Measurements from ENCODE around the gene MPV17L. TPM values are rescaled to one million over a fixed set of nuclear protein-coding genes. Genes with fewer than 3 reads are reported as not detected.

MPV17L gene
- total and polyA plus RNA-seq, 2 donors (not counting 3 experiments of a cell fraction or from before 2014, with no cell fraction given): 0.06 to 0.22 TPM

DNA sequence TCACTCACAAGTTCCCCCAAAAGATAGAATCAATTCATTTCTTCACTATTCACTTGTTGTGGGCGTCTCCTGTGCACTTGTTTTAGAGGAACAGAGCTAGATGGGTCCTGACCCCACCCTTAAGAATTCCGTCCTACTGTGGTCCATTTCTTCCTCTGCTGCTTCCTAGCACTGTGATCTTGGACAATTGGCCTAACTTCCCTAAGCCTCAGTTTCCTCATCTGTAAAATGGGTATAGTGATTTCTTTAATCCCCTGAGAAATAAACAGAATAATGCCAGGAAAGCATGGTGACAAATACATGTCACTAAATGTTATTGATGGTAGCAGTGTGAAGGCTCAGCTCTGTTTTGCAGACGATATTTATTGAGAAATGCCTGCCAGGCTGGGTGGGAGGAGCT is 48.7 kb downstream of the MPV17L start:
- H3K79me2 ChIP-seq (ENCODE audit: control insufficient read depth, insufficient read depth, low read length): no peaks in the 10 kb centered on the region
- peaks cover 3% of the 10 kb centered on the region for H3K4me1 ChIP-seq (ENCODE audit: control insufficient read depth, extremely low read depth, insufficient read depth, low read length)
- no TSS peak for BruUV-seq (replicated peaks)
- no peaks in the 10 kb centered on the region for H3K9me3 ChIP-seq (replicated peaks; ENCODE audit: control insufficient read depth, insufficient read depth, low read length)
- TF ChIP-seq GATA2 (IDR thresholded peaks at IDR 0.05; ENCODE audit: insufficient read depth, insufficient read length, low read depth, low read length) (no peak), POLR2A (IDR thresholded peaks at IDR 0.05; ENCODE audit: low read depth, low read length) (no peak), MYC (IDR thresholded peaks at IDR 0.05; ENCODE audit: low read depth, low read length) (no peak), JUN (IDR thresholded peaks at IDR 0.05; ENCODE audit: borderline replicate concordance, insufficient read depth, insufficient read length, low read depth) (no peak)
- TF ChIP-seq, protein P1, sequence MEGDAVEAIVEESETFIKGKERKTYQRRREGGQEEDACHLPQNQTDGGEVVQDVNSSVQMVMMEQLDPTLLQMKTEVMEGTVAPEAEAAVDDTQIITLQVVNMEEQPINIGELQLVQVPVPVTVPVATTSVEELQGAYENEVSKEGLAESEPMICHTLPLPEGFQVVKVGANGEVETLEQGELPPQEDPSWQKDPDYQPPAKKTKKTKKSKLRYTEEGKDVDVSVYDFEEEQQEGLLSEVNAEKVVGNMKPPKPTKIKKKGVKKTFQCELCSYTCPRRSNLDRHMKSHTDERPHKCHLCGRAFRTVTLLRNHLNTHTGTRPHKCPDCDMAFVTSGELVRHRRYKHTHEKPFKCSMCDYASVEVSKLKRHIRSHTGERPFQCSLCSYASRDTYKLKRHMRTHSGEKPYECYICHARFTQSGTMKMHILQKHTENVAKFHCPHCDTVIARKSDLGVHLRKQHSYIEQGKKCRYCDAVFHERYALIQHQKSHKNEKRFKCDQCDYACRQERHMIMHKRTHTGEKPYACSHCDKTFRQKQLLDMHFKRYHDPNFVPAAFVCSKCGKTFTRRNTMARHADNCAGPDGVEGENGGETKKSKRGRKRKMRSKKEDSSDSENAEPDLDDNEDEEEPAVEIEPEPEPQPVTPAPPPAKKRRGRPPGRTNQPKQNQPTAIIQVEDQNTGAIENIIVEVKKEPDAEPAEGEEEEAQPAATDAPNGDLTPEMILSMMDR (IDR thresholded peaks at IDR 0.05; ENCODE audit: extremely low read depth in 1 of 2, insufficient read depth in 1 of 2, low read depth in 1 of 2, low read length in 2 of 2): no peak
- H2AFZ ChIP-seq (ENCODE audit: low read depth, low read length): no peak overlapping the region
- dilution Hi-C loops (cut with MboI; ENCODE audit: extremely low pct_ligation_motif_present, low sequenced_read_pairs): no loop called here
- no peaks in the 10 kb centered on the region for H4K20me1 ChIP-seq (replicated peaks; ENCODE audit: control insufficient read depth, extremely low read depth, insufficient read depth, low read length)
- H3K9me1 ChIP-seq (replicated peaks; ENCODE audit: control insufficient read depth, extremely low read depth, insufficient read depth, low read length): no peaks in the 10 kb centered on the region
- H3K27ac ChIP-seq (ENCODE audit: insufficient read depth, low read depth, low read length): no peak overlapping the region
- no peak overlapping the region for H3K4me3 ChIP-seq (replicated peaks in 1 of 3; ENCODE audit: insufficient read depth in 1 of 3, low read depth in 1 of 3, low read length in 3 of 3)
- no peaks in the 10 kb centered on the region for H3K36me3 ChIP-seq (ENCODE audit: control insufficient read depth in 2 of 2, extremely low read depth in 1 of 2, insufficient read depth in 2 of 2, low read length in 2 of 2)
- no peaks in the 10 kb centered on the region for H3K27me3 ChIP-seq (ENCODE audit: control insufficient read depth in 2 of 2, insufficient read depth in 2 of 2, low read length in 2 of 2)
- ChIA-PET POLR2A (no interaction called here), CTCF (interaction anchor here (1.5 to 3.5 kb wide), 2 partner anchors 9 to 17 kb away, joined by 4 to 15 read pairs; partner anchors contain the start of gene BMERB1)
- no peak for DNase-seq (ENCODE audit: low read depth, low spot score)
- H3K9ac ChIP-seq (replicated peaks; ENCODE audit: extremely low read depth, insufficient read depth, low read length): no peak overlapping the region
- no peak for FAIRE-seq
- intact Hi-C loops (cut with micrococcal nuclease): no loop called here
- H3K4me2 ChIP-seq (ENCODE audit: insufficient read depth, low read length): no peak overlapping the region

DNA sequence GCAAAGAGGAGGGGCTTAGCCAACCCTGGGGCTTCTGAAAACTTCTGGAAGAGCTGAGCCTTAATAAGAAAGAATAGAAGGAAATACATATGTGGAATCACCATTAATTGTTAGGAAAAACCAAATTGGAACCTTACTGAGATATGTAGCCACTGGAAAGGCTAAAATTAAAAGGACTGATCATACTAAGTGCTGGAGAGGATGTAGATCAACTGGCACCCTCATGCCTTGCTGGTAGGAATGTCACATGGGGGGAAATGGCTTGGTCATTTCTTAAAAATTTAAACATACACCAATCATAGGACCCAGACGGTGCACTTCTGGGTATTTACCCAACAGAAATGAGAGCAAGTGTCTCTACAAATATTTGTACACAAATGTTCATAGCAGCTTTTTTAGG is 49.9 kb downstream of the MPV17L start:
- CTCF ChIA-PET: interaction anchor here (3.5 kb wide), 1 partner anchor 18 kb away, joined by 15 read pairs; no protein-coding TSS in a partner anchor
- Histone ChIP-seq H3K27me3 (ENCODE audit: control insufficient read depth in 2 of 2, insufficient read depth in 2 of 2, low read length in 2 of 2) (no peaks in the 10 kb centered on the region), H3K9ac (replicated peaks; ENCODE audit: extremely low read depth, insufficient read depth, low read length) (no peak overlapping the region), H3K27ac (ENCODE audit: insufficient read depth, low read depth, low read length) (no peak overlapping the region), H2AFZ (ENCODE audit: low read depth, low read length) (no peak overlapping the region), H3K9me3 (replicated peaks; ENCODE audit: control insufficient read depth, insufficient read depth, low read length) (no peaks in the 10 kb centered on the region), H3K4me2 (ENCODE audit: insufficient read depth, low read length) (no peak overlapping the region), H3K79me2 (ENCODE audit: control insufficient read depth, insufficient read depth, low read length) (no peaks in the 10 kb centered on the region), H3K36me3 (ENCODE audit: control insufficient read depth in 2 of 2, extremely low read depth in 1 of 2, insufficient read depth in 2 of 2, low read length in 2 of 2) (no peaks in the 10 kb centered on the region), H4K20me1 (replicated peaks; ENCODE audit: control insufficient read depth, extremely low read depth, insufficient read depth, low read length) (no peaks in the 10 kb centered on the region), H3K9me1 (replicated peaks; ENCODE audit: control insufficient read depth, extremely low read depth, insufficient read depth, low read length) (no peaks in the 10 kb centered on the region), H3K4me1 (ENCODE audit: control insufficient read depth, extremely low read depth, insufficient read depth, low read length) (peaks cover 3% of the 10 kb centered on the region), H3K4me3 (replicated peaks in 1 of 3; ENCODE audit: insufficient read depth in 1 of 3, low read depth in 1 of 3, low read length in 3 of 3) (no peak overlapping the region)
- no peak for DNase-seq (ENCODE audit: low read depth, low spot score)
- TF ChIP-seq FOS (IDR thresholded peaks at IDR 0.05; ENCODE audit: borderline replicate concordance, insufficient read depth, low read length) (no peak), MYC (IDR thresholded peaks at IDR 0.05; ENCODE audit: low read depth, low read length) (no peak), POLR2A (IDR thresholded peaks at IDR 0.05; ENCODE audit: low read depth, low read length) (no peak), POLR2AphosphoS5 (IDR thresholded peaks at IDR 0.05; ENCODE audit: insufficient read depth, low read depth, low read length) (no peak), EZH2 (IDR thresholded peaks at IDR 0.05; ENCODE audit: borderline replicate concordance, low read depth, low read length, severe bottlenecking) (no peak), JUN (IDR thresholded peaks at IDR 0.05; ENCODE audit: borderline replicate concordance, insufficient read depth, insufficient read length, low read depth) (no peak), GATA2 (IDR thresholded peaks at IDR 0.05; ENCODE audit: insufficient read depth, insufficient read length, low read depth, low read length) (no peak)
- TF ChIP-seq, protein P1 (IDR thresholded peaks at IDR 0.05; ENCODE audit: extremely low read depth in 1 of 2, insufficient read depth in 1 of 2, low read depth in 1 of 2, low read length in 2 of 2): no peak
- TF ChIP-seq, protein P2, sequence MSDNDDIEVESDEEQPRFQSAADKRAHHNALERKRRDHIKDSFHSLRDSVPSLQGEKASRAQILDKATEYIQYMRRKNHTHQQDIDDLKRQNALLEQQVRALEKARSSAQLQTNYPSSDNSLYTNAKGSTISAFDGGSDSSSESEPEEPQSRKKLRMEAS (IDR thresholded peaks at IDR 0.05; ENCODE audit: insufficient read depth, insufficient read length): no peak
- FAIRE-seq: no peak
- dilution Hi-C loops (cut with MboI; ENCODE audit: extremely low pct_ligation_motif_present, low sequenced_read_pairs): no loop called here
- POLR2A ChIA-PET: no interaction called here
- no TSS peak for BruUV-seq (replicated peaks)
- intact Hi-C loops (cut with micrococcal nuclease): no loop called here
